Ovary (tissue), 9 donors: ENCODE measurements around the gene SRMS. TPM values are rescaled to one million over a fixed set of nuclear protein-coding genes. Genes with fewer than 3 reads are reported as not detected.

Experiments
- DNase-seq, 5 donors: peaks; one replicate each; pipeline ENCODE4 v3.0.0-alpha.2; 2019 to 2020
- H3K27ac ChIP-seq, 2 donors: fragments of 200-600 bp; one replicate each; pipeline versions ENCODE4 v1.5.1 to v1.8.0; 2019 to 2022
- H3K27me3 ChIP-seq: fragments of 200-600 bp; one replicate; pipeline ENCODE4 v1.8.0; 2022
- H3K36me3 ChIP-seq: fragments of 200-600 bp; sonication (generic); one replicate; pipeline ENCODE4 v1.5.1; 2019
- H3K4me1 ChIP-seq: one replicate; pipeline ENCODE4 v1.8.1; 2013; ENCODE audit warnings: mild to moderate bottlenecking, moderate library complexity; ENCODE audit not compliant: insufficient read depth
- H3K4me3 ChIP-seq: fragments of 200-600 bp; sonication (generic); one replicate; pipeline ENCODE4 v1.5.1; 2017
- H3K9me3 ChIP-seq, 2 donors: fragments of 200-600 bp in 1 of 2; sonication (generic) in 1 of 2; one replicate each; pipeline versions ENCODE4 v1.5.1 to v1.8.1; 2013 to 2019; ENCODE audit warnings: mild to moderate bottlenecking in 1 of 2, moderate library complexity in 1 of 2
- EP300 ChIP-seq: sonication (generic); formaldehyde crosslinking; IDR thresholded peaks from one replicate; pipeline ENCODE4 v1.6.1; 2017; ENCODE audit warnings: antibody characterized with exemption
- POLR2A ChIP-seq: fragments of 450-650 bp; IDR thresholded peaks from one replicate; pipeline ENCODE4 v1.6.1; 2017; ENCODE audit warnings: antibody characterized with exemption, mild to moderate bottlenecking, moderate library complexity
- WGBS, 3 donors: extraction: QIAGEN DNeasy Blood & Tissue Kit in 1 of 3; methylation state at CpG; one replicate each; pipeline versions ENCODE4 v1.1.5 to v1.1.7; 2013 to 2017; 5-methylcytosine and 5-hydroxymethylcytosine counted together
- intact Hi-C, 4 donors: fragments of 100-400 bp; cut with DNase I; formaldehyde crosslinking; loops; one replicate each; pipeline versions ENCODE4 v1.11.0 to v1.15.1; 2022 to 2023
- polyA plus RNA-seq, 2 donors: library from polyadenylated mRNA; stranded (reverse); fragments of 200-250 nt in 1 of 2; fragments of 350-450 nt in 1 of 2; fragmentation: Illumina TruSeq in 1 of 2; extraction: RNeasy Lipid Tissue Mini Kit (QIAGEN cat#74804) in 1 of 2; gene quantifications; one replicate each; pipeline ENCODE4 v1.2.3, GENCODE V29; 2013 to 2014
- total RNA-seq, 7 donors: library from RNA; depleted of rRNA in 2 of 7; stranded (reverse); fragments of >200 nt in 2 of 7; fragmentation: NEBNext Ultra II Directional in 3 of 7; extraction: Animal tissue kit (Norgen Biotek cat#: 25700) in 3 of 7; gene quantifications; one replicate each; pipeline versions ENCODE4 v1.1.0 to v1.2.4, GENCODE V29; 2016 to 2023
- TF ChIP-seq, protein P1 (sequence below), 3 donors: fragments of 450-650 bp in 2 of 3; fragments of 200-600 bp in 1 of 3; IDR thresholded peaks; one replicate each; pipeline versions ENCODE4 v1.5.1 to v1.8.0; 2016 to 2022; ENCODE audit warnings: antibody characterized with exemption in 3 of 3, mild to moderate bottlenecking in 1 of 3
- donor health status: DM: no; HTN: no; CAD: no; lungs with moderate emphysema.
- donor health status: DM: no; HTN: no; CAD: no.
- donor health status: Bipolar disorder and iron deficiency.
- donor health status: DM: yes; HTN: yes; CAD: no.
- donor health status: DM: no; HTN: no; CAD: no.
- donor health status: DM: yes; HTN: yes; CAD: no.

Gene SRMS
- total and polyA plus RNA-seq, 9 donors: not detected

- TF ChIP-seq, protein P1, sequence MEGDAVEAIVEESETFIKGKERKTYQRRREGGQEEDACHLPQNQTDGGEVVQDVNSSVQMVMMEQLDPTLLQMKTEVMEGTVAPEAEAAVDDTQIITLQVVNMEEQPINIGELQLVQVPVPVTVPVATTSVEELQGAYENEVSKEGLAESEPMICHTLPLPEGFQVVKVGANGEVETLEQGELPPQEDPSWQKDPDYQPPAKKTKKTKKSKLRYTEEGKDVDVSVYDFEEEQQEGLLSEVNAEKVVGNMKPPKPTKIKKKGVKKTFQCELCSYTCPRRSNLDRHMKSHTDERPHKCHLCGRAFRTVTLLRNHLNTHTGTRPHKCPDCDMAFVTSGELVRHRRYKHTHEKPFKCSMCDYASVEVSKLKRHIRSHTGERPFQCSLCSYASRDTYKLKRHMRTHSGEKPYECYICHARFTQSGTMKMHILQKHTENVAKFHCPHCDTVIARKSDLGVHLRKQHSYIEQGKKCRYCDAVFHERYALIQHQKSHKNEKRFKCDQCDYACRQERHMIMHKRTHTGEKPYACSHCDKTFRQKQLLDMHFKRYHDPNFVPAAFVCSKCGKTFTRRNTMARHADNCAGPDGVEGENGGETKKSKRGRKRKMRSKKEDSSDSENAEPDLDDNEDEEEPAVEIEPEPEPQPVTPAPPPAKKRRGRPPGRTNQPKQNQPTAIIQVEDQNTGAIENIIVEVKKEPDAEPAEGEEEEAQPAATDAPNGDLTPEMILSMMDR (IDR thresholded peaks at IDR 0.05): no peak
- 72 to 77% (median 76%) methylated on average over 38 of the region's 38 CpGs for WGBS, 3 donors
- no peaks in the 10 kb centered on the region for H3K9me3 ChIP-seq
- H3K4me3 ChIP-seq: peak overlapping the region; percentile 39
- peaks cover 1% of the 10 kb centered on the region for H3K4me1 ChIP-seq
- DNase-seq: no peak
- H3K27ac ChIP-seq: no peak overlapping the region
- intact Hi-C loops: loop anchor here in 1 of 4 donors (10.0 kb wide), 1 partner anchor 330 kb away; no protein-coding TSS in a partner anchor
- no peaks in the 10 kb centered on the region for H3K27me3 ChIP-seq
- H3K36me3 ChIP-seq: no peaks in the 10 kb centered on the region
Observed at GRCh38 chr20:63554361-63555278, 7.1 kb upstream of the SRMS start.

- 1 to 4% (median 2%) methylated on average over 21 to 34 of the region's 34 CpGs for WGBS, 3 donors
- intact Hi-C loops: loop anchor here in 1 of 4 donors (10.0 kb wide), 1 partner anchor 331 kb away; no protein-coding TSS in a partner anchor
- H3K36me3 ChIP-seq: no peaks in the 10 kb centered on the region
- no peak within 1 kb of the TSS for H3K27ac ChIP-seq
- H3K9me3 ChIP-seq: no peaks in the 10 kb centered on the region
- no peak for TF ChIP-seq EP300
- TF ChIP-seq POLR2A: no peak
- TF ChIP-seq, protein P1 (IDR thresholded peaks at IDR 0.05): no peak
- H3K4me1 ChIP-seq: peaks cover 1% of the 10 kb centered on the region
- peak within 1 kb of the TSS; percentile 39 for H3K4me3 ChIP-seq
- DNase-seq: no peak
- H3K27me3 ChIP-seq: no peaks in the 10 kb centered on the region
Observed at GRCh38 chr20:63553933-63554290, 6.4 kb upstream of the SRMS start, which contains the start of gene FNDC11. FNDC11 (plus strand) TSS chr20:63554159; CDS start chr20:63555664, 1,505 bp downstream.

- DNase-seq: peak; percentile 55 to 85 (median 75)
- H3K36me3 ChIP-seq: no peaks in the 10 kb centered on the region
- intact Hi-C loops: loop anchor here in 1 of 4 donors (10.0 kb wide), 1 partner anchor 331 kb away; no protein-coding TSS in a partner anchor
- H3K27ac ChIP-seq: no peak overlapping the region
- peaks cover 1% of the 10 kb centered on the region for H3K4me1 ChIP-seq
- no peak for TF ChIP-seq POLR2A
- TF ChIP-seq, protein P1 (IDR thresholded peaks at IDR 0.05): no peak
- H3K27me3 ChIP-seq: no peaks in the 10 kb centered on the region
- H3K4me3 ChIP-seq: peak overlapping the region; percentile 39
- 1 to 2% (median 1%) methylated on average over 33 to 37 of the region's 37 CpGs for WGBS, 3 donors
- no peaks in the 10 kb centered on the region for H3K9me3 ChIP-seq
Observed at GRCh38 chr20:63553251-63553932, 5.8 kb upstream of the SRMS start.

DNA sequence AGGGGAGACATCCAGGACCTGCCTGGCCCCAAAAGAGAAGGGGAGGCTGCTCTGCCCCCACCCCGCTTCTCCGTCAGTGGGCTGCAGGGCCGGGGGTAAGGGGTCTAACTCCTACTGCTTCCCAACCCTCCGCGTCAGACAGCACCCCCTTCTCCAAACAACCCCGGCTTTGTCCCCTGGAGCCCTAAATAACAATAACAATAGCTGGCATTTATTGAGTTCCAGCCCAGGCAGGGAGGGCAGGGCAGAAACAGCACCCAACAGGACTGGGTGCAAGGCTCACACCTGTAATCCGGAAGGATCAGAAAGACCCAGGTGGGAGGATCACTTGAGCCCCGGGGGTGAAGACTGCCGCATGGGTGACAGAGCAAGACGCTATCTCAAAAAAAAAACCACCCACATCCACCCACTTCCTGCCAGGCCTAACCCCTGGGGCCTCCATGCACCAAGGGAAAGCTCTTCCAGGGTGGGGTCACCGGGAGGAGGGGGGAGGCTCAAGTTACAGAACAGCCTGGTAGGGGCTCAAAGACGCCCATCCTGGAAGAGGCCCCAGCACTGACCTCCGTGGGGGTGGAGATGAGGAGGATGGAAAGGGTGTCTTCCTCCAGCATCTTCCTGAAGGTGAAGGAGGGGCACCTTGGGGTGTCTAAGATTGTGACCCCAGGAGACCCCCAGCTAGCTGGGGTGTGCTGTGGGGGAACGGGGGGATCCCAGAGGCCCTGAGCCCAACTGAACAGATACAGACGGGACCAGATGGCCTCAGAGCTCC is 5.1 kb upstream of the SRMS start:
- Histone ChIP-seq H3K9me3 (no peaks in the 10 kb centered on the region), H3K4me3 (no peak overlapping the region), H3K36me3 (no peaks in the 10 kb centered on the region), H3K4me1 (peaks cover 1% of the 10 kb centered on the region), H3K27me3 (no peaks in the 10 kb centered on the region), H3K27ac (no peak overlapping the region)
- TF ChIP-seq EP300 (no peak), POLR2A (no peak)
- TF ChIP-seq, protein P1 (IDR thresholded peaks at IDR 0.05): no peak
- intact Hi-C loops: loop anchor here in 1 of 4 donors (10.0 kb wide), 1 partner anchor 332 kb away; no protein-coding TSS in a partner anchor
- 45 to 54% (median 49%) methylated on average over 15 of the region's 15 CpGs for WGBS, 3 donors
- no peak for DNase-seq
